MM.1S (cell line): Measurements from ENCODE around the gene CACNB4.

Source experiments
- DNase-seq: peaks from one replicate; pipeline ENCODE4 v3.0.0-alpha.2; 2015
- H2AFZ ChIP-seq: fragments of 300-600 bp; sonication (generic); 2 replicates; pipeline ENCODE4 v1.6.0; 2016; ENCODE audit warnings: antibody characterized with exemption, low read length
- H3F3A ChIP-seq: fragments of 300-600 bp; sonication (generic); 2 replicates; pipeline ENCODE4 v1.6.1; 2016; ENCODE audit warnings: mild to moderate bottlenecking, antibody characterized with exemption, low read length, moderate library complexity, mixed read lengths; ENCODE audit not compliant: insufficient read depth
- H3K27ac ChIP-seq: fragments of 300-600 bp; sonication (generic); 2 replicates; pipeline ENCODE4 v1.5.1; 2016; ENCODE audit warnings: mild to moderate bottlenecking, low read length
- H3K27me3 ChIP-seq: fragments of 300-600 bp; sonication (generic); replicated peaks from 2 replicates; pipeline ENCODE4 v1.6.0; 2016; ENCODE audit warnings: low read length; ENCODE audit not compliant: insufficient read depth
- H3K36me3 ChIP-seq: fragments of 300-600 bp; sonication (generic); replicated peaks from 2 replicates; pipeline ENCODE4 v1.6.1; 2016; ENCODE audit warnings: mild to moderate bottlenecking, low read length, mixed read lengths; ENCODE audit not compliant: insufficient read depth
- H3K4me1 ChIP-seq: fragments of 300-600 bp; sonication (generic); 2 replicates; pipeline ENCODE4 v1.6.1; 2016; ENCODE audit warnings: low read length, mixed read lengths
- H3K4me2 ChIP-seq: fragments of 300-600 bp; sonication (generic); 2 replicates; pipeline ENCODE4 v1.6.0; 2016; ENCODE audit warnings: low read depth, low read length
- H3K4me3 ChIP-seq: fragments of 300-600 bp; sonication (generic); 2 replicates; pipeline ENCODE4 v1.5.1; 2016; ENCODE audit warnings: low read length, mixed read lengths
- H3K79me2 ChIP-seq: fragments of 300-600 bp; sonication (generic); 2 replicates; pipeline ENCODE4 v1.6.1; 2016; ENCODE audit warnings: mixed run types, low read length, mixed read lengths
- H3K9ac ChIP-seq: fragments of 300-600 bp; sonication (generic); 2 replicates; pipeline ENCODE4 v1.6.1; 2016; ENCODE audit warnings: low read length, mixed read lengths
- H3K9me2 ChIP-seq: fragments of 300-600 bp; sonication (generic); replicated peaks from 2 replicates; pipeline ENCODE4 v1.6.1; 2016; ENCODE audit warnings: mild to moderate bottlenecking, low read length, mixed read lengths; ENCODE audit not compliant: insufficient read depth
- H3K9me3 ChIP-seq: fragments of 300-600 bp; sonication (generic); replicated peaks from 2 replicates; pipeline ENCODE4 v1.6.1; 2016; ENCODE audit warnings: mild to moderate bottlenecking, low read length, mixed read lengths; ENCODE audit not compliant: insufficient read depth
- H4K20me1 ChIP-seq: fragments of 300-600 bp; sonication (generic); 2 replicates; pipeline ENCODE4 v1.6.1; 2016; ENCODE audit warnings: mild to moderate bottlenecking, low read length, moderate library complexity, mixed read lengths; ENCODE audit not compliant: insufficient read depth
- CTCF ChIP-seq: fragments of 300-600 bp; sonication (generic); IDR thresholded peaks from 2 replicates; pipeline ENCODE4 v1.5.1; 2016; ENCODE audit warnings: antibody characterized with exemption, low read length, mixed read lengths
- EZH2 ChIP-seq: fragments of 300-600 bp; sonication (generic); optimal IDR thresholded peaks from 2 replicates; pipeline ENCODE3; 2017; ENCODE audit warnings: low read depth, mild to moderate bottlenecking, antibody characterized with exemption, low read length, mixed read lengths
- EZH2phosphoT487 ChIP-seq: fragments of 300-600 bp; sonication (generic); IDR thresholded peaks from 2 replicates; pipeline ENCODE4 v1.6.1; 2018; ENCODE audit warnings: antibody characterized with exemption, low read length

Gene CACNB4

GRCh38 chr2:151789055-151789834, 309.6 kb downstream of the CACNB4 start:
- no peaks in the 10 kb centered on the region for H3K9me2 ChIP-seq
- no peaks in the 10 kb centered on the region for H3F3A ChIP-seq
- no peaks in the 10 kb centered on the region for H3K36me3 ChIP-seq
- H3K27me3 ChIP-seq, result no peaks in the 10 kb centered on the region
- H3K4me1 ChIP-seq, result no peaks in the 10 kb centered on the region
- H3K4me2 ChIP-seq, result no peak overlapping the region
- no peak overlapping the region for H3K27ac ChIP-seq
- H2AFZ ChIP-seq, result no peak overlapping the region
- no peak for DNase-seq
- no peak overlapping the region for H3K4me3 ChIP-seq
- no peaks in the 10 kb centered on the region for H4K20me1 ChIP-seq
- no peaks in the 10 kb centered on the region for H3K9me3 ChIP-seq
- TF ChIP-seq EZH2phosphoT487, result no peak
- TF ChIP-seq EZH2, result no peak
- TF ChIP-seq CTCF, result no peak
- H3K9ac ChIP-seq, result no peak overlapping the region
- no peaks in the 10 kb centered on the region for H3K79me2 ChIP-seq

- Histone ChIP-seq H3K4me2 (no peak overlapping the region), H3K27me3 (no peaks in the 10 kb centered on the region), H2AFZ (no peak overlapping the region), H3F3A (no peaks in the 10 kb centered on the region), H3K9me3 (no peaks in the 10 kb centered on the region), H4K20me1 (no peaks in the 10 kb centered on the region), H3K9me2 (no peaks in the 10 kb centered on the region), H3K4me1 (no peaks in the 10 kb centered on the region), H3K36me3 (no peaks in the 10 kb centered on the region; the same call in 1 of the 2 replicates), H3K4me3 (no peak overlapping the region), H3K9ac (no peak overlapping the region), H3K27ac (no peak overlapping the region), H3K79me2 (no peaks in the 10 kb centered on the region)
- TF ChIP-seq CTCF, result no peak
- no peak for TF ChIP-seq EZH2phosphoT487
- TF ChIP-seq EZH2, result no peak
- no peak for DNase-seq
These were observed 312.4 kb downstream of the CACNB4 start for GRCh38 chr2:151786483-151786882.

- Histone ChIP-seq H3K4me2 (no peak overlapping the region), H3K9me2 (no peaks in the 10 kb centered on the region), H3K27ac (no peak overlapping the region), H3K36me3 (no peaks in the 10 kb centered on the region; the same call in 1 of the 2 replicates), H2AFZ (no peak overlapping the region), H3K9me3 (no peaks in the 10 kb centered on the region), H3K4me1 (no peaks in the 10 kb centered on the region), H3K27me3 (no peaks in the 10 kb centered on the region), H3K79me2 (no peaks in the 10 kb centered on the region), H3F3A (no peaks in the 10 kb centered on the region), H4K20me1 (no peaks in the 10 kb centered on the region), H3K9ac (no peak overlapping the region), H3K4me3 (no peak overlapping the region)
- no peak for DNase-seq
- no peak for TF ChIP-seq EZH2phosphoT487
- no peak for TF ChIP-seq CTCF
- TF ChIP-seq EZH2, result no peak
These were observed 312.8 kb downstream of the CACNB4 start for GRCh38 chr2:151786077-151786476.
